ENCODE data around the gene CSGALNACT2.

DNA sequence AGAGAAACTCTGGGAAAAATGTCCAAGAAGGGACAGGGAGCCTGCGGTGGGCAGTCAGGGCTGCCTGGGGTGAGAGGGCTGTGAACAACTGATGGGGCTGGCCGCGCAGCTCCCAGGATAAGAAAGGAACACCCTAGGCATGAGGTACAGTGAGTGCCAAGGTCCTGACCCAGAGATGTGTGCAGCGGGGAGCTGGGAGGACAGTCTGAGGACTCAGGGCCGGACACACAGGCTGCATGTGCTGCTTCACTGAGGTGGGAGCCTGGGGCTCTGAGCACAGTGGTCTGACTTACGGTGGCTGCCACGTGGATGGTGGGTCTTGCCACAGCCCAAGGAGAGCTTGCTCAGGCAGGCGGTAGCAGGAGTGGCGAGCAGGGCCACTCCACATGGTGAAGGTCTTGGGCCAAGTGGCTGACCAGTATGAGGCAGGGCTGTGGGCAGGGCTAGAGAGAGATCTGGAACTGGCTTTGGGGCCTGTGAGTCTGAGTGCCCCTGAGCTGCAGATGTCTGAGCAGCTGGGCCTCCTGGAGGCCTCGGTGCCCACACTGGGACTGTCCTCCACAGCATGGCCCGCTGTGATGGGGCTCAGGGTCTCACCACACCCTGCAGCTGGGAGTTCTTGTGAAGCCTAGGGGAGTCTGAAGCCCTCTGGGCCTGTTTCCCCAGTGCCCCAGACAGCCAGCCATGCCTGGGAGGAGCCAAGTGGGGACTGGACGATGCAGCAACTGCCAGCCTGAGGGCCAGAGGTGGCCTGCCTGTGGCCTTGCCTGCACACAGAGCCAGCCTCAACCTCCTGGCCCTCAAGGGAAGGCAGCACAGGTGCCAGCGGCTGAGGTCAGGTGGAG is 68.4 kb downstream of the CSGALNACT2 start:
- TF ChIP-seq, protein P1, sequence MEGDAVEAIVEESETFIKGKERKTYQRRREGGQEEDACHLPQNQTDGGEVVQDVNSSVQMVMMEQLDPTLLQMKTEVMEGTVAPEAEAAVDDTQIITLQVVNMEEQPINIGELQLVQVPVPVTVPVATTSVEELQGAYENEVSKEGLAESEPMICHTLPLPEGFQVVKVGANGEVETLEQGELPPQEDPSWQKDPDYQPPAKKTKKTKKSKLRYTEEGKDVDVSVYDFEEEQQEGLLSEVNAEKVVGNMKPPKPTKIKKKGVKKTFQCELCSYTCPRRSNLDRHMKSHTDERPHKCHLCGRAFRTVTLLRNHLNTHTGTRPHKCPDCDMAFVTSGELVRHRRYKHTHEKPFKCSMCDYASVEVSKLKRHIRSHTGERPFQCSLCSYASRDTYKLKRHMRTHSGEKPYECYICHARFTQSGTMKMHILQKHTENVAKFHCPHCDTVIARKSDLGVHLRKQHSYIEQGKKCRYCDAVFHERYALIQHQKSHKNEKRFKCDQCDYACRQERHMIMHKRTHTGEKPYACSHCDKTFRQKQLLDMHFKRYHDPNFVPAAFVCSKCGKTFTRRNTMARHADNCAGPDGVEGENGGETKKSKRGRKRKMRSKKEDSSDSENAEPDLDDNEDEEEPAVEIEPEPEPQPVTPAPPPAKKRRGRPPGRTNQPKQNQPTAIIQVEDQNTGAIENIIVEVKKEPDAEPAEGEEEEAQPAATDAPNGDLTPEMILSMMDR (conservative IDR thresholded peaks at IDR 0.05; ENCODE audit: low read depth, low read length), result no peak
- TF ChIP-seq EZH2 (IDR thresholded peaks at IDR 0.05; ENCODE audit: low read length, unreplicated experiment) (no peak), EZH2phosphoT487 (IDR thresholded peaks at IDR 0.05; ENCODE audit: borderline replicate concordance, low read length) (no peak)
